BLaER1 treated with 17β-estradiol and CSF1 and Interleukin-3, amounts not matched to agents 10 nM and 100 nM (cell line): ENCODE measurements around the gene CUL3.

Experiments used
- H3K27ac ChIP-seq, 11 experiments: shearing (Covaris generic); formaldehyde crosslinking; 2 replicates each; pipeline ENCODE4 v1.8.1; 2022
- H3K27me3 ChIP-seq, 11 experiments: shearing (Covaris generic); formaldehyde crosslinking; 2 replicates each; pipeline ENCODE4 v1.8.1; 2022
- H3K36me3 ChIP-seq, 11 experiments: shearing (Covaris generic); formaldehyde crosslinking; 2 replicates each; pipeline ENCODE4 v1.8.1; 2022
- H3K4me1 ChIP-seq, 10 experiments: shearing (Covaris generic); formaldehyde crosslinking; 2 replicates each; pipeline ENCODE4 v1.8.1; 2022
- H3K4me2 ChIP-seq, 11 experiments: shearing (Covaris generic); formaldehyde crosslinking; 2 replicates each; pipeline ENCODE4 v1.8.1; 2022
- H3K4me3 ChIP-seq, 10 experiments: shearing (Covaris generic); formaldehyde crosslinking; 2 replicates each; pipeline ENCODE4 v1.8.1; 2022
- H3K9ac ChIP-seq, 11 experiments: shearing (Covaris generic); formaldehyde crosslinking; 2 replicates each; pipeline ENCODE4 v1.8.1; 2022
- H3K9me3 ChIP-seq, 11 experiments: shearing (Covaris generic); formaldehyde crosslinking; replicated peaks in 1 of 11; 2 replicates each; pipeline ENCODE4 v1.8.1; 2022
- H4K20me1 ChIP-seq, 11 experiments: shearing (Covaris generic); formaldehyde crosslinking; 2 replicates each; pipeline ENCODE4 v1.8.1; 2022
- Cebpa-rat ChIP-seq, 11 experiments: shearing (Covaris generic); IDR thresholded peaks; 2 replicates each; pipeline ENCODE4 v1.8.1; 2022

Gene CUL3

DNA sequence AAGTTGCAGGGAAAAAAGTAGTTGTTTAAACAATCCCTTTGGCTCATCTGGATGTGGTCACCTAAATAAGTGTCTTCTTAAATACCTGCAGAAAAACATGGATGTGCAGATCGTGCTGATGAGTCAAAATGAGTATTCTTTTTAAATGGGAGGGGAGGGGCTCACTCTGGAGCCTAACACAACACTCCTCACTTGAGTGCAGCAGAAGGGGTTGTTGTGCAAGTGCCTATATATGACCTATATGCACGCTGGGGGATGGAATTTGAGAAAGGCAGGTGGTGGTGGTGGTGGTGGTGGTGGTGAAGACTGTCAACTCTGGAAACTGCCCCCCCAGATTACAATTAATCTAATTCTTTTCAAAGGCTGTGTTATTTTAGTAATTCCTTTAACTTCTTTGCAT is 105.3 kb downstream of the CUL3 start:
- Histone ChIP-seq H3K4me3 (no peak overlapping the region), H3K36me3 (peaks cover 70 to 97% (median 87%) of the 10 kb centered on the region in 11 experiments), H3K27ac (no peak overlapping the region), H3K9me3 (no peaks in the 10 kb centered on the region), H3K27me3 (no peaks in the 10 kb centered on the region), H4K20me1 (peaks cover 0 to 37% (median 8%) of the 10 kb centered on the region in 11 experiments; a peak in 13 of 22 replicates), H3K4me1 (no peaks in the 10 kb centered on the region), H3K4me2 (no peak overlapping the region), H3K9ac (no peak overlapping the region)
- no peak for TF ChIP-seq Cebpa-rat (IDR thresholded peaks at IDR 0.05)

DNA sequence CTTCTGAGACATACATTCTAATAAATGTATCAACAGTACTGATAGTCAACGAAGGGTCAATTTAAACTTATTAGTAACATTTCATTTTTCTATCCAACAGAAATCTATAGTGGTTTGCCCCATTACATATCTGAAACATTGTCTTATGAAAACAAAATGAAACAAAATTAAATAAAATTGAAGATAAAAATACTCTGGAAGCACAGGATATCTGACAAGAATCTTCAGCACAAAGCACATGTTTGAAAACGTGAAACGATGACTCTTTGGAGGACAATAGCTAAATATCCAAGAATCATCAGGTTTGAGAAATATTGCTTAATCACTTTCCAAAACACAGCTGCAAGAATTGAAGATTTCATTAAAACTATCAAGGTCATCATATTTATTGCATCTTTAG is 112.3 kb downstream of the CUL3 start:
- no peaks in the 10 kb centered on the region for H3K27me3 ChIP-seq
- H3K4me2 ChIP-seq: no peak overlapping the region
- H3K4me1 ChIP-seq: no peaks in the 10 kb centered on the region
- H3K4me3 ChIP-seq: no peak overlapping the region
- H4K20me1 ChIP-seq: peaks cover 0 to 18% (median 0%) of the 10 kb centered on the region in 11 experiments; a peak in 2 of 22 replicates
- no peak for TF ChIP-seq Cebpa-rat (IDR thresholded peaks at IDR 0.05)
- no peak overlapping the region for H3K9ac ChIP-seq
- peaks cover 50 to 66% (median 56%) of the 10 kb centered on the region in 11 experiments for H3K36me3 ChIP-seq
- no peak overlapping the region for H3K27ac ChIP-seq
- no peaks in the 10 kb centered on the region for H3K9me3 ChIP-seq

DNA sequence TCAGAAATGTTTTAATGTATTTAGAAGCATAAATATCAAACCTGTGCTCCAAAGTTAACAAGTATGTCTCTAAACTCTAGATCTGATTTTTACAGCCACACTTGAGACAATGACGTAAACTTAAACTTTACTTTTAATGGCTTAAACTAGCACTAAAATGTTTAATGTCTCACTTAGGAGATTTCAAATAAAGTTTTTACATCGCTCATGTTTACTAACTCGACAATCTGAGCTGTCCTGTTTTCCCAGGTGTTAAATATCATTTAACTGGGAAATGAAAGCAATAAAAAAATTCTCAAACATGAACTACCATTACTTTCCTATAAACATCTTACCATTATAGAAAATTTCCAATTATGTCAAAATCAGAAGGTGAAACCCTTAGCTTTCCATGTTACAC is 113.0 kb downstream of the CUL3 start:
- Histone ChIP-seq H3K27me3 (no peaks in the 10 kb centered on the region), H3K27ac (no peak overlapping the region), H3K36me3 (peaks cover 43 to 59% (median 49%) of the 10 kb centered on the region in 11 experiments), H3K9ac (no peak overlapping the region), H3K4me3 (no peak overlapping the region), H3K4me2 (no peak overlapping the region), H3K9me3 (no peaks in the 10 kb centered on the region), H4K20me1 (peaks cover 0 to 14% (median 0%) of the 10 kb centered on the region in 11 experiments; a peak in 2 of 22 replicates), H3K4me1 (no peaks in the 10 kb centered on the region)
- TF ChIP-seq Cebpa-rat (IDR thresholded peaks at IDR 0.05): no peak

DNA sequence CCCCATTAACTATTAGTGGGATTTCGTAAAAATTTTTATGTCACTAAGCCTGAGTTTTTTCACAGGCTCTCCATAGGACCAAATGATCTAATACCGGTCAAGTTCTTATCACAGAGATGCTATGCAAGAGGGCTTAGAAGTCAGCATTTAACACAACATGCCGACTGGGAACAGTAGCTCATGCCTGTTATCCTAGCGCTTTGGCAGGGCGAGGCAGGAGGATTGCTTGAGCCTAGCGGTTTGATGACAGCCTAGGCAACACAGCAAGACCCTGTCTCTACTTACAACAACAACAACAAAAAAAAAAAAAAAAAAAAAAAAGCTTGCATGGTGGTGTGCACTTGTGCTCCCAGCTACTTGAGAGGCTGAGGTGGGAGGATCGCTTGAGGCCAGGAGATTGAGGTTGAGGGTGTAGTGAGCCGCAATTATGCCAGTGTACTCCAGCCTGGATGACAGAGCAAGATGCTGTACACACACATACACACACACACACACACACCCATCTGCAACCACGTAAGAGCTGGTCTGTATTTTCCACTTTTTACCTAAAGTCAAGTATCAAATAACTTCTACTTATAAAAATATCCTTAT is 115.7 kb downstream of the CUL3 start:
- peaks cover 0 to 4% (median 0%) of the 10 kb centered on the region in 11 experiments; a peak in 1 of 22 replicates for H4K20me1 ChIP-seq
- no peaks in the 10 kb centered on the region for H3K27me3 ChIP-seq
- H3K36me3 ChIP-seq: peaks cover 16 to 33% (median 23%) of the 10 kb centered on the region in 11 experiments
- no peak overlapping the region for H3K27ac ChIP-seq
- no peak overlapping the region for H3K4me2 ChIP-seq
- H3K9me3 ChIP-seq: peaks cover 0 to 6% (median 0%) of the 10 kb centered on the region in 11 experiments; a peak in 7 of 22 replicates
- peaks cover 0 to 3% (median 0%) of the 10 kb centered on the region in 10 experiments; a peak in 1 of 20 replicates for H3K4me1 ChIP-seq
- no peak overlapping the region for H3K9ac ChIP-seq
- H3K4me3 ChIP-seq: no peak overlapping the region
- no peak for TF ChIP-seq Cebpa-rat (IDR thresholded peaks at IDR 0.05)

- Histone ChIP-seq H3K36me3 (peaks cover 0 to 2% (median 0%) of the 10 kb centered on the region in 11 experiments; a peak in 4 of 22 replicates), H3K27me3 (no peaks in the 10 kb centered on the region), H3K9me3 (peaks cover 0 to 16% (median 3%) of the 10 kb centered on the region in 11 experiments; a peak in 10 of 22 replicates), H3K27ac (no peak overlapping the region), H3K4me3 (no peak overlapping the region), H4K20me1 (no peaks in the 10 kb centered on the region; a peak in 1 of 22 replicates), H3K4me2 (no peak overlapping the region), H3K4me1 (peaks cover 0 to 5% (median 0%) of the 10 kb centered on the region in 10 experiments; a peak in 1 of 20 replicates), H3K9ac (no peak overlapping the region)
- no peak for TF ChIP-seq Cebpa-rat (IDR thresholded peaks at IDR 0.05)
These were observed 118.8 kb downstream of the CUL3 start for GRCh38 chr2:224466304-224466895.

GRCh38 chr2:224461391-224461790 is 123.8 kb downstream of the CUL3 start:
- TF ChIP-seq Cebpa-rat (IDR thresholded peaks at IDR 0.05): no peak
- H3K9ac ChIP-seq: no peak overlapping the region
- no peak overlapping the region for H3K4me3 ChIP-seq
- H3K4me1 ChIP-seq: peaks cover 0 to 5% (median 0%) of the 10 kb centered on the region in 10 experiments; a peak in 1 of 20 replicates
- no peaks in the 10 kb centered on the region for H4K20me1 ChIP-seq
- H3K27me3 ChIP-seq: no peaks in the 10 kb centered on the region
- H3K27ac ChIP-seq: no peak overlapping the region
- H3K36me3 ChIP-seq: no peaks in the 10 kb centered on the region
- no peak overlapping the region for H3K4me2 ChIP-seq
- peaks cover 0 to 31% (median 12%) of the 10 kb centered on the region in 11 experiments; a peak in 17 of 22 replicates for H3K9me3 ChIP-seq

DNA sequence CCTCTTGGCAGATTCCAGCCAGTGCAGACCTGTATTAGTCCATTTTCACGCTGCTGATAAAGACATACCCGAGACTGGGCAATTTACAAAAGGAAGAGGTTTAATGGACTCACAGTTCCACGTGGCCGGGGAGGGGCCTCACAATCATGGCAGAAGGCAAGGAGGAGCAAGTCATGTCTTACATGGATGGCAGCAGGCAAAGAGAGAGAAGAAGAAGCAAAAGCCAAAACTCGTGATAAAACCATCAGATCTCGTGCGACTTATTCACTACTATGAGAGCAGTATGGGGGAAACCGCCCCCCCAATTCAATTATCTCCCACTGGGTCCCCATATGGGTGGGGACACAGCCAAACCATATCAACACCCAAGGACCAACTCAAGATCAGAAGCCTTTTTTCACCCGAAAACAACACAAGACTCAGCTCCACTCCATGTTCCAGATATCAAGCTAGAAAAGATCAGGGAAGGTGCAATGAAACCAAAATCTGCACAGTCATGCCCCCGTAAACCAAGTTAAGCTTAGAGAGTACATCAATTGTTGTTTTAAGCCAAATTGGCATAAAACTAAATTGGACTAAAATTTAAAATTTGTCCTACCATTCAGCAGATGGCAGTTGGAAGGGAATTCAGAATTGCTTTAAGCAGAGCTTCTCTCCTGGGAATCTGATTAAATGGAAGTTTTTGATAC is 127.6 kb downstream of the CUL3 start:
- Histone ChIP-seq H3K9ac (no peak overlapping the region), H3K4me1 (peaks cover 0 to 3% (median under 1%) of the 10 kb centered on the region in 10 experiments; a peak in 4 of 20 replicates), H3K36me3 (no peaks in the 10 kb centered on the region), H3K4me3 (no peak overlapping the region), H3K27ac (no peak overlapping the region), H3K9me3 (peaks cover 0 to 31% (median 21%) of the 10 kb centered on the region in 11 experiments; a peak in 18 of 22 replicates), H4K20me1 (no peaks in the 10 kb centered on the region), H3K27me3 (no peaks in the 10 kb centered on the region), H3K4me2 (no peak overlapping the region)
- no peak for TF ChIP-seq Cebpa-rat (IDR thresholded peaks at IDR 0.05)

DNA sequence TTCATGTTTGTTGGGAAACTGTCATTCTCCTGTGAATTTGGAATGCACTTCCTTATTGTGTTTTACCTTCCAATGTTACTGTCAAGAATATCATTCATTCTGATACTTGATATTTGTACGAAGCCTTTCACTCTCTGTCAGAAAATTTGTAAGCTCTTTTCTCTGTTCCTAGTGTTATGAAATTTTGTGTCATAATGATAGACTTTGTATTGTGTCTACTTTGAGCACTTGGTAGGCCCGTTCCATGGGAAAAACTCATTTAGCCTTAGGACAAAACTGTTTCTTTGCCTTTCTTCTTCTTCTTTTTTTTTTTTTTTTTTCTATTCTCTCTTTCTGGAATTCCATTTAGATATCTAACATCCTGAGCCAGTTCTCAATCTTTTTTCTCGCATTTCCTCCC is 131.3 kb downstream of the CUL3 start:
- no peak for TF ChIP-seq Cebpa-rat (IDR thresholded peaks at IDR 0.05)
- Histone ChIP-seq H3K27me3 (no peaks in the 10 kb centered on the region), H3K4me1 (peaks cover 0 to 7% (median 2%) of the 10 kb centered on the region in 10 experiments; a peak in 4 of 20 replicates), H3K4me3 (no peak overlapping the region), H4K20me1 (no peaks in the 10 kb centered on the region), H3K9me3 (peaks cover 0 to 27% (median 20%) of the 10 kb centered on the region in 11 experiments; a peak in 18 of 22 replicates), H3K9ac (no peak overlapping the region), H3K27ac (no peak overlapping the region), H3K4me2 (no peak overlapping the region), H3K36me3 (no peaks in the 10 kb centered on the region)
